GM10266 (cell line): Measurements from ENCODE around the gene TPCN2.

ENCODE experiments used
- DNase-seq: peaks from one replicate; pipeline ENCODE4 v3.0.0; 2012; ENCODE audit errors: extremely low spot score
- TF ChIP-seq, protein P1 (sequence below): IDR thresholded peaks from 2 replicates; pipeline ENCODE4 v1.5.1; 2012; ENCODE audit warnings: mild to moderate bottlenecking, low read depth; ENCODE audit not compliant: control insufficient read depth, insufficient read depth; ENCODE audit errors: missing control alignments

Gene TPCN2

DNA sequence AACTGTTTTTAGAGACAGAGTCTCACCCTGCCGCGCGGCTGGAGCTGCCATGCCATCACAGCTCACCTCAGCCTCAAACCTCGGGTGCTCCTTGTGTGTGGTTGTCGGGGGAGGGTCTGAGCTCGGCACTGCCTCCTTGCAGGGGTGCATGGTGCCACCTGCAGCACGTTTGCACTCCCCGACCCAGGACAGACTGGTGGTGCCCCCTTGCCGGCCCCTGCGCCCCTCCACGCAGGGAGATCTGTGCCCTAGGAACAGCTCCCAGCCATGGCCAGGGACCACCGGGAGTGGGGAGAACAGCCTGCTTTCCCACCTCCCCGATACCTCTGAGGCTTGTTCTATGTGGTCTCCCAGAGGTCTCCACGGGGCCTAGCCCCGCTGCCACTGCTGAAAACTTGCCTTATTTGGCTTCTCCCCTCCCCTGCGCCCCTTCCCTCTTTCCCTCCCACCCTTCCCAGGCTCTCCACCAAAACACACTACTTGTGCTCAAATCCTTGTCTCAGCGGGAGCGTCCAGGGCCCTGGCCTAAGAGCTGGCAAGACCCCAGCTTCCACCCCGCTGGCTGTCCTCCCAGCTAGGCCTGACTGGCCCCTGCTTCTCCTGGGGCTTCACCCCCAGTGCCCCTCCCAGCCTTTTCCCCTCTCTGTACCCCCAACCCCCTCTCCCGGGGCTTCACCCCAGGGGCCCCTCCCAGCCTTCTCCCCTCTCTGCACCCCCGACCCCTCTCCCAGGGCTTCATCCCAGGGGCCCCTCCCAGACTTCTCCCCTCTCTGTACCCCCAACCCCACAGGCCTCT is 13.4 kb upstream of the TPCN2 start:
- DNase-seq: no peak
- TF ChIP-seq, protein P1, sequence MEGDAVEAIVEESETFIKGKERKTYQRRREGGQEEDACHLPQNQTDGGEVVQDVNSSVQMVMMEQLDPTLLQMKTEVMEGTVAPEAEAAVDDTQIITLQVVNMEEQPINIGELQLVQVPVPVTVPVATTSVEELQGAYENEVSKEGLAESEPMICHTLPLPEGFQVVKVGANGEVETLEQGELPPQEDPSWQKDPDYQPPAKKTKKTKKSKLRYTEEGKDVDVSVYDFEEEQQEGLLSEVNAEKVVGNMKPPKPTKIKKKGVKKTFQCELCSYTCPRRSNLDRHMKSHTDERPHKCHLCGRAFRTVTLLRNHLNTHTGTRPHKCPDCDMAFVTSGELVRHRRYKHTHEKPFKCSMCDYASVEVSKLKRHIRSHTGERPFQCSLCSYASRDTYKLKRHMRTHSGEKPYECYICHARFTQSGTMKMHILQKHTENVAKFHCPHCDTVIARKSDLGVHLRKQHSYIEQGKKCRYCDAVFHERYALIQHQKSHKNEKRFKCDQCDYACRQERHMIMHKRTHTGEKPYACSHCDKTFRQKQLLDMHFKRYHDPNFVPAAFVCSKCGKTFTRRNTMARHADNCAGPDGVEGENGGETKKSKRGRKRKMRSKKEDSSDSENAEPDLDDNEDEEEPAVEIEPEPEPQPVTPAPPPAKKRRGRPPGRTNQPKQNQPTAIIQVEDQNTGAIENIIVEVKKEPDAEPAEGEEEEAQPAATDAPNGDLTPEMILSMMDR: no peak

DNA sequence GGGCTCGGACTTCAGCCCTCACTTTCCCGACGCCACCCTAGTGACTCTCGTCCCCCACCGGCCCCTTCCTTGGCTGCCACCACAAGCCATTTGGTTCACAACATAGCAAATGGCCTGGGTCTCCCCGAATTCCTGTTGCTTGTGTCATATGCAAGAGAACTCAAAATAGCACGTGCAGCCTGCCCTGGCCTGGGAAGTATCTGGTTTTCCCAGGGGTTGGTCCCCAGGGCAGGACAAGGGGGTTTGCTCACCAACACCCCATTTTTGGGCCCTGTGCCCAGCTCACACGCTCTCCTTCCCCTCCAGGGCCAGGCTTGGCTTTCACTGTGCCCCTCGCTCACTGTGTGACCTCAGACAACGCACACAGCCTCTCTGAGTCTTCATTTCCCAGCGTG is 12.8 kb upstream of the TPCN2 start:
- DNase-seq: no peak
- TF ChIP-seq, protein P1: no peak

DNA sequence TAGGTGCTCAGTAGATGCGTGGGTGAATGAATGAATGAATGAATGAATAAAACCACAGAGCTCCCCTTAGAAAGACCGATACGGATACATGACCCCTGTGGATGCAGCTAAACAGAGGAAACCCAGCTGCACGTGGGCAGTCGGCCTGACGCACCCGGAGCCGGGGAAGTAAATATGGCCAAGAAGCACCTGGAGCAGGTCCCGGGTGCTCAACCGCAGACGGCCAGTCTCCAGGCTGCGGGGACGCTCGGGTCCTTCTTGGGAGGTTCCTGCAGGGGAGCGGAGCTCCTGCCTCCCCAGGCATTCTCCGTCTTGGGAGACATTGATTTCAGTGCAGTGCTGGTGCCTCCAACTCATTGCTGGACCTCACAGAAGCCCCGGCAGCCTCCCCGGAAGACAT is 11.7 kb upstream of the TPCN2 start:
- no peak for DNase-seq
- TF ChIP-seq, protein P1: no peak

DNA sequence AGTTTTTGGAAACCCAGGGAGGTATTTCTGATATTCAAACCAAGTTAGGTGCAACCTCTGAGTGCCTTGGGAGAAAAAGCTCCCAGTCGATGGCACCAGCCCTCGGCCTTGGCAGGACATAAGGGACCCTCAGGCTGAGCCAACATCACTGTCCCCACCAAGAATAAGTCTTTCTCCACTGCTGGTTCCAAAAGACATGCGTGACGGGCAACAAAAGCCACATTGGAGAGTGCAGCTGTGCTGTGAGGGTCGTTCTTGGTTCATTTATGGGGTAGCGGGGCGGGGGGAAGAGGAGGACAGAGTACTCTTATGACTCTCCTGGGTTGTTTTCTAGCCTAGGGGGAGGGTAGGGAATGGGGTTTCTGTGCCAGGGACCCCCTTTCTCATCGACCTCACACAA is 11.2 kb upstream of the TPCN2 start:
- TF ChIP-seq, protein P1: no peak
- DNase-seq: no peak

DNA sequence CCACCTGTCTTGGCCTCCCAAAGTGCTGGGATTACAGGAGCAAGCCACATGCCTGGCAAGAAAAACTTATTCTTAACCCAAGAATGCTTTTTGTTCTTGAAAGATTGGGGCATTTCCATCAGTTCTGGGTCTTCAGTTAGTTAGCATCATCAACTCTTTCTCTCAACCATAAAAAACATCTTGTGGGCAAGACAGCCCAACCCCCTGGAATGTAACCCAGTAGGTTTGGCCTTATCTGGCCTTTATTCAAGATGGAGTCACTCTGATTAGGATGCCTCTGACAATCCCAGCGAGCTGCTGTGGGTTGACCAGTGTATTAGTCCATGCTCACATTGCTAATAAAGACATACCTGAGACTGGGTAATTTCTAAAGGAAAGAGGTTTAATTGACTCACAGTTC is 9.2 kb upstream of the TPCN2 start:
- no peak for DNase-seq
- TF ChIP-seq, protein P1: no peak

DNA sequence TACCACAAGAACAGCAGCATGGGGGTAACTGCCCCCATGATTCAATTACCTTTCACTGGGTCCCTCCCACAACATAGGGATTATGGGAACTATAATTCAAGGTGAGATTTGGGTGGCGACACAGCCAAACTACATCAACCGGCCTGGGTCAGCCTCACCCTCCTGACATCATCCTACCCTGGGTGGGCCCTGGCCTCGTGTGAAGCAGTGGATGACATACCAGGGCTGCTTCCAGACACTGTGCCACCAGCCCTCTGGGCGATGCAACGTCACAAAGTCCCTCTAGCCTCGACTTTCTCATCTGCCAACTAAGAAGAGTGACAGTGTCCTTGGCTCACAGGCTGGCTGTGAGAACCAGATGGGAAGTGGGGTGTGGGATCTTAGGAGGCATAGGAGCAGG is 8.7 kb upstream of the TPCN2 start:
- DNase-seq: no peak
- TF ChIP-seq, protein P1: no peak

DNA sequence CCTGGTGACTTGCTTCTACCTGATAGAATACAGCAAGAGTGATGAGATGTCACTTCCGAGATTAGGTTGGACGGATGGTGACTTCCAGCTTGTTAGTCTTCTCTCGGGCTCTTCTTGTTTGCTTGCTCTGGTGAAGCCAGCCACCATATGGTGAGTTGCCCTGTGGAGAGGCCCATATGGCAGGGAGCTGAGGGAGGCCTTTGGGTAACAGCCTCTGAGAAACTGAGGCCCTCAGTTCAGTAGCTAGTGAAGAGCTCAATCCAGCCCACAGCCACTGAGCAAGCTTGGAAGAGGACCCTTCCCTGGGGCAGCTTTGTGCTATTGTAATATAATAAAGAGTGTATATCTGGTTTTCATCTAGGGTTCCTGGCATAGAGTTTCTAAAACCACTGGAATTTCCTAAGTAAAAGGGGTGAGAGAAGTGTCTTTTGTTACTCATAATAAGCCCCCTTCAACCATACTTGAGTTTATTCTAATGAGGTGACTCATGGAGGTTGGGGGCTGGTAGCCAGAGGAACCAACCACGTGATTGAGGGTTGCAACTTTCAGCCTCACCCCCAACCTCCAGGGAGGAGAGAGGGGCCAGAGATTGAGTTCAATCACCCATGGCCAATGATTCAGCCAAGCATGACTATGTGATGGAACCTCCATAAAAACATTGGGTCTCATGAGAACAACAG is 8.0 kb upstream of the TPCN2 start:
- TF ChIP-seq, protein P1: no peak
- DNase-seq: no peak
